Sigmoid colon (tissue), 7 donors: Measurements from ENCODE around the gene SKIC8. TPM values are rescaled to one million over a fixed set of nuclear protein-coding genes. Genes with fewer than 3 reads are reported as not detected.
A peak's percentile ranks its signal among the peaks of the same experiment; 100 is the strongest.
"Not testable (repeated sequence)": the region's sequence is repeated elsewhere in the genome, so short reads cannot be mapped to it uniquely, and the experiment has no call there.

Experiments used
- DNase-seq: peaks from one replicate; pipeline ENCODE4 v3.0.0-alpha.2; 2019
- H3K27ac ChIP-seq, 4 donors: fragments of 200-600 bp; sonication (generic); one replicate each; pipeline ENCODE4 v1.5.1; 2016 to 2019; ENCODE audit warnings: mild to moderate bottlenecking in 1 of 4
- H3K27me3 ChIP-seq, 3 donors: fragments of 200-600 bp; sonication (generic); one replicate each; pipeline ENCODE4 v1.5.1; 2019; ENCODE audit warnings: mild to moderate bottlenecking in 1 of 3
- H3K36me3 ChIP-seq, 4 donors: fragments of 200-600 bp; sonication (generic); one replicate each; pipeline ENCODE4 v1.5.1; 2016 to 2019
- H3K4me1 ChIP-seq, 4 donors: fragments of 200-600 bp; sonication (generic); one replicate each; pipeline ENCODE4 v1.5.1; 2017 to 2019
- H3K4me3 ChIP-seq, 4 donors: fragments of 200-600 bp; sonication (generic); one replicate each; pipeline ENCODE4 v1.5.1; 2017 to 2019; ENCODE audit warnings: mild to moderate bottlenecking in 2 of 4, moderate library complexity in 1 of 4
- H3K9me3 ChIP-seq, 4 donors: fragments of 200-600 bp in 3 of 4; sonication (generic) in 3 of 4; one replicate each; pipeline versions ENCODE4 v1.5.1 to v1.6.1; 2013 to 2019
- CTCF ChIP-seq, 4 experiments: fragments of 450-650 bp in 3 of 4; fragments of 200-600 bp in 1 of 4; IDR thresholded peaks; one replicate each; pipeline ENCODE4 v1.5.1; 2016 to 2019; ENCODE audit warnings: antibody characterized with exemption in 4 of 4, mild to moderate bottlenecking in 3 of 4, moderate library complexity in 2 of 4
- EP300 ChIP-seq, 4 donors: sonication (generic); formaldehyde crosslinking; IDR thresholded peaks; one replicate each; pipeline ENCODE4 v1.6.1; 2017; ENCODE audit warnings: antibody characterized with exemption in 4 of 4
- POLR2A ChIP-seq, 2 donors: fragments of 450-650 bp; IDR thresholded peaks; one replicate each; pipeline ENCODE4 v1.6.1; 2016; ENCODE audit warnings: antibody characterized with exemption in 2 of 2, mild to moderate bottlenecking in 2 of 2, moderate library complexity in 2 of 2
- POLR2AphosphoS5 ChIP-seq, 4 donors: sonication (generic); formaldehyde crosslinking; IDR thresholded peaks; one replicate each; pipeline ENCODE4 v1.6.1; 2017; ENCODE audit warnings: antibody characterized with exemption in 4 of 4
- WGBS, 2 donors: extraction: QIAGEN DNeasy Blood & Tissue Kit; methylation state at CpG; one replicate each; pipeline ENCODE4 v1.1.7; 2013; 5-methylcytosine and 5-hydroxymethylcytosine counted together
- intact Hi-C: fragments of 100-400 bp; cut with DNase I; formaldehyde crosslinking; loops from one replicate; pipeline ENCODE4 v1.15.1; 2023
- polyA plus RNA-seq, 3 donors: library from polyadenylated mRNA; stranded (reverse); fragments of 200-250 nt; gene quantifications; one replicate each; pipeline ENCODE4 v1.2.3, GENCODE V29; 2013
- total RNA-seq, 4 donors: library from RNA; depleted of rRNA; stranded (reverse); fragments of >200 nt; gene quantifications; one replicate each; pipeline ENCODE4 v1.1.0, GENCODE V29; 2016
- donor health status: healthy with polysubstance abuse.
- donor health status: Bipolar disorder and iron deficiency.
- donor health status: healthy.

Gene SKIC8
- total and polyA plus RNA-seq, 7 donors: 43.2 to 81.1 (median 56.4) TPM

- H3K27me3 ChIP-seq: no peaks in the 10 kb centered on the region
- no peak for DNase-seq
- no peak overlapping the region for H3K27ac ChIP-seq
- H3K4me1 ChIP-seq: no peaks in the 10 kb centered on the region
- intact Hi-C loops: no loop called here
- H3K9me3 ChIP-seq: no peaks in the 10 kb centered on the region
- TF ChIP-seq POLR2AphosphoS5 (IDR thresholded peaks at IDR 0.05) (no peak), CTCF (IDR thresholded peaks at IDR 0.05) (no peak), POLR2A (IDR thresholded peaks at IDR 0.05) (no peak), EP300 (IDR thresholded peaks at IDR 0.05) (no peak)
- no peak overlapping the region for H3K4me3 ChIP-seq
- H3K36me3 ChIP-seq: no peaks in the 10 kb centered on the region
- 89 to 90% methylated on average over 3 of the region's 3 CpGs for WGBS, 2 donors
These were observed 43.4 kb downstream of the SKIC8 start for GRCh38 chr15:78256044-78256437.

GRCh38 chr15:78255421-78256043 lies 43.9 kb downstream of the SKIC8 start:
- no peak for TF ChIP-seq POLR2AphosphoS5 (IDR thresholded peaks at IDR 0.05)
- no peak for TF ChIP-seq POLR2A (IDR thresholded peaks at IDR 0.05)
- no peak for TF ChIP-seq EP300 (IDR thresholded peaks at IDR 0.05)
- no peak for TF ChIP-seq CTCF (IDR thresholded peaks at IDR 0.05)
- H3K4me3 ChIP-seq: no peak overlapping the region
- H3K36me3 ChIP-seq: no peaks in the 10 kb centered on the region
- H3K27ac ChIP-seq: no peak overlapping the region
- WGBS, 2 donors: 93 to 97% methylated on average over 1 of the region's 1 CpG
- H3K4me1 ChIP-seq: no peaks in the 10 kb centered on the region
- intact Hi-C loops: no loop called here
- no peaks in the 10 kb centered on the region for H3K27me3 ChIP-seq
- H3K9me3 ChIP-seq: no peaks in the 10 kb centered on the region
- DNase-seq: no peak

- intact Hi-C loops: no loop called here
- Histone ChIP-seq H3K27me3 (no peaks in the 10 kb centered on the region), H3K4me3 (no peak overlapping the region), H3K36me3 (no peaks in the 10 kb centered on the region), H3K4me1 (no peaks in the 10 kb centered on the region), H3K9me3 (no peaks in the 10 kb centered on the region), H3K27ac (no peak overlapping the region)
- WGBS, 2 donors: 82 to 90% methylated on average over 9 of the region's 9 CpGs
- no peak for DNase-seq
- TF ChIP-seq CTCF (IDR thresholded peaks at IDR 0.05) (no peak), EP300 (IDR thresholded peaks at IDR 0.05) (no peak), POLR2AphosphoS5 (IDR thresholded peaks at IDR 0.05) (no peak)
These were observed 48.3 kb downstream of the SKIC8 start for GRCh38 chr15:78251136-78251535.

- H3K36me3 ChIP-seq: no peaks in the 10 kb centered on the region
- WGBS, 2 donors: 87 to 95% methylated on average over 5 of the region's 5 CpGs
- intact Hi-C loops: no loop called here
- H3K4me1 ChIP-seq: no peaks in the 10 kb centered on the region
- no peak overlapping the region for H3K27ac ChIP-seq
- no peaks in the 10 kb centered on the region for H3K27me3 ChIP-seq
- DNase-seq: no peak
- H3K9me3 ChIP-seq: no peaks in the 10 kb centered on the region
- H3K4me3 ChIP-seq: no peak overlapping the region
- TF ChIP-seq POLR2A (IDR thresholded peaks at IDR 0.05) (no peak), EP300 (IDR thresholded peaks at IDR 0.05) (no peak), CTCF (IDR thresholded peaks at IDR 0.05) (no peak), POLR2AphosphoS5 (IDR thresholded peaks at IDR 0.05) (no peak)
These were observed 50.3 kb downstream of the SKIC8 start for GRCh38 chr15:78249131-78249530.

- intact Hi-C loops: no loop called here
- Histone ChIP-seq H3K36me3 (no peaks in the 10 kb centered on the region), H3K27me3 (no peaks in the 10 kb centered on the region), H3K27ac (no peak overlapping the region), H3K4me1 (peaks cover 0 to 11% (median 7%) of the 10 kb centered on the region in 4 donors), H3K4me3 (no peak overlapping the region), H3K9me3 (no peaks in the 10 kb centered on the region)
- no peak for TF ChIP-seq POLR2AphosphoS5 (IDR thresholded peaks at IDR 0.05)
- no peak for TF ChIP-seq CTCF (IDR thresholded peaks at IDR 0.05)
- no peak for TF ChIP-seq EP300 (IDR thresholded peaks at IDR 0.05)
- no peak for TF ChIP-seq POLR2A (IDR thresholded peaks at IDR 0.05)
- DNase-seq: peak; percentile 32
- 71 to 72% methylated on average over 1 of the region's 1 CpG for WGBS, 2 donors
These were observed 51.5 kb downstream of the SKIC8 start for GRCh38 chr15:78247911-78248310.

- H3K4me3 ChIP-seq, H3K27ac ChIP-seq, H3K9me3 ChIP-seq, H3K27me3 ChIP-seq, intact Hi-C loops, H3K36me3 ChIP-seq: not testable (repeated sequence)
- 96 to 97% methylated on average over 39 of the region's 39 CpGs for WGBS, 2 donors
- peaks cover 0 to 11% (median 7%) of the 10 kb centered on the region in 4 donors for H3K4me1 ChIP-seq
- DNase-seq: peak; percentile 56
These were observed 53.3 kb downstream of the SKIC8 start for GRCh38 chr15:78245976-78246620.

GRCh38 chr15:78245392-78245791 lies 54.0 kb downstream of the SKIC8 start:
- H3K9me3 ChIP-seq, H3K36me3 ChIP-seq, intact Hi-C loops, H3K27ac ChIP-seq, H3K4me3 ChIP-seq, H3K27me3 ChIP-seq: not testable (repeated sequence)
- H3K4me1 ChIP-seq: peaks cover 0 to 11% (median 7%) of the 10 kb centered on the region in 4 donors
- WGBS, 2 donors: 81 to 86% methylated on average over 14 of the region's 14 CpGs
- DNase-seq: peak; percentile 13
